HepG2 (cell line): ENCODE data around the gene NEURL1B. TPM values are rescaled to one million over a fixed set of nuclear protein-coding genes. Genes with fewer than 3 reads are reported as not detected.

ENCODE experiments used
- CBX2 ChIP-seq, 2 experiments: fragments of 200-600 bp in 1 of 2; sonication (generic); formaldehyde crosslinking in 1 of 2; IDR thresholded peaks; 2 replicates each; pipeline versions ENCODE4 v1.7.0 to v1.8.1; 2018 to 2022; ENCODE audit warnings: low read depth in 2 of 2, low read length in 1 of 2, mild to moderate bottlenecking in 1 of 2, missing genetic modification reagents in 1 of 2
- JUN ChIP-seq: sonication (generic); formaldehyde crosslinking; IDR thresholded peaks from 2 replicates; pipeline ENCODE4 v1.4.0; 2020; ENCODE audit warnings: mild to moderate bottlenecking, missing genetic modification reagents
- KDM4B ChIP-seq: sonication (generic); formaldehyde crosslinking; IDR thresholded peaks from 2 replicates; pipeline ENCODE4 v1.4.0; 2020; ENCODE audit warnings: missing genetic modification reagents
- MIXL1 ChIP-seq: IDR thresholded peaks from 2 replicates; pipeline ENCODE4 v1.6.1; 2016
- MXI1 ChIP-seq: IDR thresholded peaks from 3 replicates; pipeline ENCODE4 v1.6.1; 2012; ENCODE audit warnings: low read depth, low read length, inconsistent platforms, borderline replicate concordance
- NR2F2 ChIP-seq: IDR thresholded peaks from 2 replicates; pipeline ENCODE4 v1.6.1; 2012; ENCODE audit warnings: low read depth, inconsistent platforms, borderline replicate concordance
- SETDB1 ChIP-seq: sonication (generic); formaldehyde crosslinking; IDR thresholded peaks from 2 replicates; pipeline ENCODE4 v1.5.1; 2020; ENCODE audit warnings: missing genetic modification reagents, mild to moderate bottlenecking, borderline replicate concordance
- SOX13 ChIP-seq, 3 experiments: fragments of 450-650 bp in 1 of 3; sonication (generic) in 1 of 3; formaldehyde crosslinking in 1 of 3; IDR thresholded peaks in 2 of 3; conservative IDR thresholded peaks in 1 of 3; 2 replicates each; pipeline versions ENCODE4 v1.5.0 to v1.6.1; 2016 to 2020; ENCODE audit warnings: antibody characterized with exemption in 1 of 3, mild to moderate bottlenecking in 1 of 3, missing compliant biosample characterization in 1 of 3, missing genetic modification reagents in 1 of 3, moderate library complexity in 1 of 3
- TBP ChIP-seq: sonication (generic); formaldehyde crosslinking; IDR thresholded peaks from 2 replicates; pipeline ENCODE4 v1.5.0; 2020; ENCODE audit warnings: missing genetic modification reagents
- YEATS4 ChIP-seq: sonication (generic); formaldehyde crosslinking; IDR thresholded peaks from 2 replicates; pipeline ENCODE4 v1.4.0; 2020; ENCODE audit warnings: missing genetic modification reagents, borderline replicate concordance
- ZFY ChIP-seq: sonication (generic); formaldehyde crosslinking; IDR thresholded peaks from 2 replicates; pipeline ENCODE4 v1.4.0; 2020; ENCODE audit warnings: missing genetic modification reagents
- ZNF143 ChIP-seq: sonication (generic); formaldehyde crosslinking; IDR thresholded peaks from 2 replicates; pipeline ENCODE4 v1.4.0; 2020; ENCODE audit warnings: missing genetic modification reagents
- ZNF160 ChIP-seq: sonication (generic); formaldehyde crosslinking; IDR thresholded peaks from 2 replicates; pipeline ENCODE4 v1.8.0; 2022; ENCODE audit warnings: mild to moderate bottlenecking, inconsistent platforms, missing genetic modification reagents
- ZNF501 ChIP-seq: sonication (generic); formaldehyde crosslinking; IDR thresholded peaks from 2 replicates; pipeline ENCODE4 v1.5.1; 2020; ENCODE audit warnings: mild to moderate bottlenecking, moderate library complexity, missing genetic modification reagents
- ZNF547 ChIP-seq: sonication (generic); formaldehyde crosslinking; IDR thresholded peaks from 2 replicates; pipeline ENCODE4 v1.5.1; 2020; ENCODE audit warnings: mild to moderate bottlenecking, missing genetic modification reagents
- ZNF563 ChIP-seq: sonication (generic); formaldehyde crosslinking; IDR thresholded peaks from 2 replicates; pipeline ENCODE4 v1.8.0; 2022; ENCODE audit warnings: mild to moderate bottlenecking, moderate library complexity, missing genetic modification reagents
- ZNF564 ChIP-seq: sonication (generic); formaldehyde crosslinking; IDR thresholded peaks from 2 replicates; pipeline ENCODE4 v1.8.1; 2023; ENCODE audit warnings: mild to moderate bottlenecking, missing genetic modification reagents
- ZNF605 ChIP-seq: sonication (generic); formaldehyde crosslinking; IDR thresholded peaks from 2 replicates; pipeline ENCODE4 v1.8.0; 2022; ENCODE audit warnings: mild to moderate bottlenecking, missing genetic modification reagents
- ZNF780A ChIP-seq: sonication (generic); formaldehyde crosslinking; IDR thresholded peaks from 2 replicates; pipeline ENCODE4 v1.8.0; 2022; ENCODE audit warnings: mild to moderate bottlenecking, missing genetic modification reagents, moderate library complexity
- polyA plus RNA-seq, 8 experiments: library from polyadenylated mRNA; depleted of rRNA in 3 of 8; stranded (reverse) in 7 of 8; unstranded in 1 of 8; fragments of >200 nt; fragmentation: Illumina TruSeq in 4 of 8; extraction: Trizol in 4 of 8; gene quantifications; 2 replicates each; pipeline versions ENCODE4 v1.2.1 to v1.2.3, GENCODE V29; 2011 to 2016; ENCODE audit warnings: low read depth in 4 of 8, missing spikeins in 1 of 8, mixed read lengths in 1 of 8; ENCODE audit not compliant: insufficient read depth in 1 of 8
- total RNA-seq, 5 experiments: library from RNA; depleted of rRNA; stranded (reverse); fragments of >200 nt; fragmentation: Illumina TruSeq; extraction: Trizol; gene quantifications; 2 replicates each; pipeline ENCODE4 v1.2.3, GENCODE V29; 2016; ENCODE audit warnings: low read depth in 1 of 5
- TF ChIP-seq, protein P1 (sequence below): sonication (generic); formaldehyde crosslinking; IDR thresholded peaks from 2 replicates; pipeline ENCODE4 v1.5.0; 2020; ENCODE audit warnings: mild to moderate bottlenecking, missing genetic modification reagents, borderline replicate concordance
- TF ChIP-seq, protein P2 (sequence below): IDR thresholded peaks from 2 replicates; pipeline ENCODE4 v1.6.1; 2012; ENCODE audit warnings: inconsistent platforms
- TF ChIP-seq, protein P3 (sequence below): sonication (generic); formaldehyde crosslinking; IDR thresholded peaks from 2 replicates; pipeline ENCODE4 v1.4.0; 2020; ENCODE audit warnings: missing genetic modification reagents, mild to moderate bottlenecking, borderline replicate concordance

Gene NEURL1B
- total and polyA plus RNA-seq, 2 of the 13 experiments (the other 11 are each of a cell fraction or from before 2014, with no cell fraction given), result 0.09 to 0.13 TPM

DNA sequence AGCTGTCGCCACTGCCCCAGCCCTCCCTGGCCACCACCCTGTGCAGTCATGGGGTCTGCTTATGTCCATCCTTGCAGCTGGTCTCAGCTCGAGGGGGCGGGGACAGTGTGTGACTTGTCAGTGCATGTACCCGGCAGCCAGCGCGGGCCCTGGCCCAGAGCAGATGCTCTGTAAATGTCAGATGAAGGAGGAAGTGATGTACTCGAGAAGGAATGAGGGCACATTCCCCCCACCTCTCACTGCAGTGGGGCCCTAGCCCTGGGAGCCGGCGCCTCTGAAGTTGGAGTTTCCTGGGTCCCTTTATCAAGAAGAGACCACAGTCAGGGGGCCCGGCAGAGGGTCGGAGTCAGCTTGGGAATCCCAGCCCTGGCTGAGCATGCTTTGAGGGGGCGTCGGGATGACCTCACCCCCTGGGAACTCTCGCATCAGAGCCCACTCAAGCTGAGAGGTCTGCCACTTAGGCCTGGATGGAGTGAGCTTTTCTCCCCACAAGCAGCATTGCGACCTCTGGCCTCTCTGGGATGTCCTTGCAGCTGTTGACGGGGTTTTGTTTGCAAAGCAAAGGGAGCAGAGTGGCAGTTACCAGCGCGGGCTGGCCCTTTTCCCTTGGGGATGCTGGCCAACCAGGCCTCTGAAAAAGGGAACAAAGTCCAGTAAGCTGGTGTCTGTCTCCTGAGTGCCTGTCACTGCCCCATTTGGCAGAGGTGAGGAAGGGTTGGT, 19.0 kb downstream of the NEURL1B start (continued):
- TF ChIP-seq KDM4B (CRISPR knock-in tag), result peak; percentile 54; the same call in 1 of the 2 replicates
- TF ChIP-seq ZNF547 (CRISPR knock-in tag), result peak; percentile 79
- TF ChIP-seq, protein P1, sequence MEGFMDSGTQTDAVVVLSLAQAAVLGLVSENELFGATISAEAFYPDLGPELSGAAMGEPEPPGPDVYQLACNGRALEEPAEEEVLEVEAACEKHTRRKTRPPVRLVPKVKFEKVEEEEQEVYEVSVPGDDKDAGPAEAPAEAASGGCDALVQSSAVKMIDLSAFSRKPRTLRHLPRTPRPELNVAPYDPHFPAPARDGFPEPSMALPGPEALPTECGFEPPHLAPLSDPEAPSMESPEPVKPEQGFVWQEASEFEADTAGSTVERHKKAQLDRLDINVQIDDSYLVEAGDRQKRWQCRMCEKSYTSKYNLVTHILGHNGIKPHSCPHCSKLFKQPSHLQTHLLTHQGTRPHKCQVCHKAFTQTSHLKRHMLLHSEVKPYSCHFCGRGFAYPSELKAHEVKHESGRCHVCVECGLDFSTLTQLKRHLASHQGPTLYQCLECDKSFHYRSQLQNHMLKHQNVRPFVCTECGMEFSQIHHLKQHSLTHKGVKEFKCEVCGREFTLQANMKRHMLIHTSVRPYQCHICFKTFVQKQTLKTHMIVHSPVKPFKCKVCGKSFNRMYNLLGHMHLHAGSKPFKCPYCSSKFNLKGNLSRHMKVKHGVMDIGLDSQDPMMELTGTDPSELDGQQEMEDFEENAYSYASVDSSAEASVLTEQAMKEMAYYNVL (CRISPR knock-in tag), result peak; percentile 54; the same call in 1 of the 2 replicates
- TF ChIP-seq, protein P2, sequence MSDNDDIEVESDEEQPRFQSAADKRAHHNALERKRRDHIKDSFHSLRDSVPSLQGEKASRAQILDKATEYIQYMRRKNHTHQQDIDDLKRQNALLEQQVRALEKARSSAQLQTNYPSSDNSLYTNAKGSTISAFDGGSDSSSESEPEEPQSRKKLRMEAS, result peak; percentile 60
- peak; percentile 26; the same call in 1 of the 3 replicates for TF ChIP-seq MXI1
- TF ChIP-seq NR2F2, result peak; percentile 67
- TF ChIP-seq, protein P3, sequence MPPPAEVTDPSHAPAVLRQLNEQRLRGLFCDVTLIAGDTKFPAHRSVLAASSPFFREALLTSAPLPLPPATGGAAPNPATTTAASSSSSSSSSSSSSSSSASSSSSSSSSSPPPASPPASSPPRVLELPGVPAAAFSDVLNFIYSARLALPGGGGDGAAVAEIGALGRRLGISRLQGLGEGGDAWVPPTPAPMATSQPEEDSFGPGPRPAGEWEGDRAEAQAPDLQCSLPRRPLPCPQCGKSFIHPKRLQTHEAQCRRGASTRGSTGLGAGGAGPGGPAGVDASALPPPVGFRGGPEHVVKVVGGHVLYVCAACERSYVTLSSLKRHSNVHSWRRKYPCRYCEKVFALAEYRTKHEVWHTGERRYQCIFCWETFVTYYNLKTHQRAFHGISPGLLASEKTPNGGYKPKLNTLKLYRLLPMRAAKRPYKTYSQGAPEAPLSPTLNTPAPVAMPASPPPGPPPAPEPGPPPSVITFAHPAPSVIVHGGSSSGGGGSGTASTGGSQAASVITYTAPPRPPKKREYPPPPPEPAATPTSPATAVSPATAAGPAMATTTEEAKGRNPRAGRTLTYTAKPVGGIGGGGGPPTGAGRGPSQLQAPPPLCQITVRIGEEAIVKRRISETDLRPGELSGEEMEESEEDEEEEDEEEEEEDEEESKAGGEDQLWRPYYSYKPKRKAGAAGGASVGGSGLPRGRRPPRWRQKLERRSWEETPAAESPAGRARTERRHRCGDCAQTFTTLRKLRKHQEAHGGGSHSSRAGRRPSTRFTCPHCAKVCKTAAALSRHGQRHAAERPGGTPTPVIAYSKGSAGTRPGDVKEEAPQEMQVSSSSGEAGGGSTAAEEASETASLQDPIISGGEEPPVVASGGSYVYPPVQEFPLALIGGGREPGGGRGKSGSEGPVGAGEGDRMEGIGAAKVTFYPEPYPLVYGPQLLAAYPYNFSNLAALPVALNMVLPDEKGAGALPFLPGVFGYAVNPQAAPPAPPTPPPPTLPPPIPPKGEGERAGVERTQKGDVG (CRISPR knock-in tag), result 0 out of 2 replicates have a peak, but pooled peaks have one; percentile 29
- peak; percentile 75 for TF ChIP-seq ZNF501
- TF ChIP-seq SOX13 (IDR thresholded peaks at IDR 0.05), result no peak
- peak in 1 of 2 experiments; percentile 43; a peak in 2 of 4 replicates for TF ChIP-seq SOX13 (CRISPR knock-in tag; conservative IDR thresholded peaks at IDR 0.05 in 1 of 2, IDR thresholded peaks at IDR 0.05 in 1 of 2)
- TF ChIP-seq CBX2 (IDR thresholded peaks at IDR 0.05; ENCODE audit: low read depth, low read length), result no peak
- no peak for TF ChIP-seq CBX2 (CRISPR knock-in tag; IDR thresholded peaks at IDR 0.05; ENCODE audit: low read depth)
- peak; percentile 72; the same call in 1 of the 2 replicates for TF ChIP-seq ZNF564
- peak; percentile 73 for TF ChIP-seq ZFY (CRISPR knock-in tag)
- peak; percentile 53; the same call in 1 of the 2 replicates for TF ChIP-seq MIXL1 (CRISPR knock-in tag)
- peak; percentile 81 for TF ChIP-seq ZNF143 (CRISPR knock-in tag)
- TF ChIP-seq ZNF605 (CRISPR knock-in tag), result peak; percentile 50; the same call in 1 of the 2 replicates
- no peak for TF ChIP-seq SETDB1 (CRISPR knock-in tag)
- TF ChIP-seq TBP (CRISPR knock-in tag), result no peak
- peak; percentile 38; the same call in 1 of the 2 replicates for TF ChIP-seq ZNF160
- TF ChIP-seq YEATS4 (CRISPR knock-in tag), result 0 out of 2 replicates have a peak, but pooled peaks have one; percentile 41
- TF ChIP-seq ZNF563 (CRISPR knock-in tag), result no peak; the same call in 1 of the 2 replicates
- peak; percentile 98 for TF ChIP-seq JUN (CRISPR knock-in tag)
- no peak; the same call in 1 of the 2 replicates for TF ChIP-seq ZNF780A (CRISPR knock-in tag)
